Measurements from ENCODE around the gene POU6F2. TPM values are rescaled to one million over a fixed set of nuclear protein-coding genes. Genes with fewer than 3 reads are reported as not detected.
A peak's percentile ranks its signal among the peaks of the same experiment; 100 is the strongest.

The POU6F2 gene
- total RNA-seq: not detected
- polyA plus RNA-seq: not detected

- Mint-ChIP-seq H3K27ac (peak within 1 kb of the TSS in 1 of 7 donors; percentile 11), H3K9me3 (peaks cover 0 to 6% (median 0%) of the 10 kb centered on the region in 8 donors), H3K4me3 (no peak within 1 kb of the TSS), H3K27me3 (peaks cover 20 to 28% of the 10 kb centered on the region in 2 donors), H3K4me1 (no peaks in the 10 kb centered on the region), H3K36me3 (no peaks in the 10 kb centered on the region)
- ChIA-PET POLR2A (ENCODE audit: partially characterized antibody) (no interaction called here), CTCF (ENCODE audit: partially characterized antibody) (no interaction called here)
- Histone ChIP-seq H3K4me3 (ENCODE audit: low read length in 2 of 2) (no peak within 1 kb of the TSS), H3K27ac (ENCODE audit: low read depth, low read length) (no peak within 1 kb of the TSS), H3K27me3 (ENCODE audit: insufficient read depth, low read length) (peaks cover 5% of the 10 kb centered on the region), H3K4me1 (ENCODE audit: insufficient read depth, low read length) (no peaks in the 10 kb centered on the region), H3K9me3 (ENCODE audit: control insufficient read depth in 1 of 2, low read length in 2 of 2) (no peaks in the 10 kb centered on the region), H3K36me3 (ENCODE audit: insufficient read depth, low read length) (no peaks in the 10 kb centered on the region)
- DNase-seq: no peak
- intact Hi-C loops (cut with micrococcal nuclease): no loop called here
Observed at GRCh38 chr7:38977685-38978084, at the start of gene POU6F2. Gene POU6F2, plus strand, starts transcription at chr7:38977909. Its CDS starts 45 bp downstream, at chr7:38977954.

DNA sequence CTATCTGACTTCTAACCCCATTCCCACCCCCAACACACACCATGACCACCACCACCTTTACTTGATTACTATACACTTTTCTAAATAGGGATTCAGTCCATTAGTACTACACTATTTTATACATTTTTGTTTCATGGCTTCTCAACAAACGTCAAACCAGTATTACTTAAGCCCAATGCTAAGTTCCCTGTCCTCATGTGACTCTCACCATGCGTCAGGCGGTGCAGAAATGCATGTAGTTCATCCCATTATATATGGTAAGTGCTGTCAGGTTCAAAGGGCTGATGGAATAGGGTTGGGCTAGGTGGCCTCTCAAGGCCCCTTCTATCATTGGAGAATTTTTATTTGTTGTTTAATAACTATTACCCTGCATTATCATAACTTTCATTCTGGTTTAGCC lies 49.2 kb upstream of the POU6F2 start:
- no peaks in the 10 kb centered on the region for H3K27me3 ChIP-seq (ENCODE audit: insufficient read depth, low read length)
- intact Hi-C loops (cut with micrococcal nuclease): no loop called here
- no peaks in the 10 kb centered on the region for H3K9me3 ChIP-seq (ENCODE audit: control insufficient read depth in 1 of 2, low read length in 2 of 2)
- Mint-ChIP-seq H3K36me3 (no peaks in the 10 kb centered on the region), H3K27me3 (peaks cover 2 to 4% of the 10 kb centered on the region in 2 donors), H3K4me1 (peaks cover 0 to 2% (median 1%) of the 10 kb centered on the region in 4 donors), H3K9me3 (no peaks in the 10 kb centered on the region), H3K27ac (no peak overlapping the region), H3K4me3 (no peak overlapping the region)
- no peak overlapping the region for H3K27ac ChIP-seq (ENCODE audit: low read depth, low read length)
- ChIA-PET CTCF (ENCODE audit: partially characterized antibody) (no interaction called here), POLR2A (ENCODE audit: partially characterized antibody) (no interaction called here)
- no peaks in the 10 kb centered on the region for H3K36me3 ChIP-seq (ENCODE audit: insufficient read depth, low read length)
- H3K4me3 ChIP-seq (ENCODE audit: low read length in 2 of 2): no peak overlapping the region
- no peak for DNase-seq
- H3K4me1 ChIP-seq (ENCODE audit: insufficient read depth, low read length): no peaks in the 10 kb centered on the region

GRCh38 chr7:38929460-38930171 lies 48.1 kb upstream of the POU6F2 start:
- no peaks in the 10 kb centered on the region for H3K9me3 Mint-ChIP-seq
- H3K4me3 ChIP-seq (ENCODE audit: low read length in 2 of 2): no peak overlapping the region
- peaks cover 0 to 2% (median 1%) of the 10 kb centered on the region in 4 donors for H3K4me1 Mint-ChIP-seq
- H3K4me1 ChIP-seq (ENCODE audit: insufficient read depth, low read length): no peaks in the 10 kb centered on the region
- no peaks in the 10 kb centered on the region for H3K36me3 Mint-ChIP-seq
- POLR2A ChIA-PET (ENCODE audit: partially characterized antibody): no interaction called here
- no peaks in the 10 kb centered on the region for H3K9me3 ChIP-seq (ENCODE audit: control insufficient read depth in 1 of 2, low read length in 2 of 2)
- no peak overlapping the region for H3K27ac ChIP-seq (ENCODE audit: low read depth, low read length)
- no peak overlapping the region for H3K4me3 Mint-ChIP-seq
- CTCF ChIA-PET (ENCODE audit: partially characterized antibody): interaction anchor here (0.7 kb wide), 1 partner anchor 9 kb away, joined by 3 read pairs; no protein-coding TSS in a partner anchor
- no peak for DNase-seq
- no peaks in the 10 kb centered on the region for H3K27me3 ChIP-seq (ENCODE audit: insufficient read depth, low read length)
- intact Hi-C loops (cut with micrococcal nuclease): loop anchor here (10.0 kb wide), 1 partner anchor 535 kb away; no protein-coding TSS in a partner anchor
- H3K27me3 Mint-ChIP-seq: peaks cover 2 to 4% of the 10 kb centered on the region in 2 donors
- H3K36me3 ChIP-seq (ENCODE audit: insufficient read depth, low read length): no peaks in the 10 kb centered on the region
- no peak overlapping the region for H3K27ac Mint-ChIP-seq

GRCh38 chr7:38932509-38933168 lies 45.1 kb upstream of the POU6F2 start:
- DNase-seq: peak in 4 of 5 donors; percentile 1 to 18 (median 10)
- no peaks in the 10 kb centered on the region for H3K36me3 Mint-ChIP-seq
- H3K27me3 Mint-ChIP-seq: peaks cover 6% of the 10 kb centered on the region in 2 donors
- no peaks in the 10 kb centered on the region for H3K4me1 ChIP-seq (ENCODE audit: insufficient read depth, low read length)
- H3K4me3 Mint-ChIP-seq: peak overlapping the region in 1 of 8 donors; percentile 11
- intact Hi-C loops (cut with micrococcal nuclease): loop anchor here (10.0 kb wide), 1 partner anchor 532 kb away; no protein-coding TSS in a partner anchor
- H3K27ac Mint-ChIP-seq: no peak overlapping the region
- H3K4me3 ChIP-seq (ENCODE audit: low read length in 2 of 2): no peak overlapping the region
- peaks cover 0 to 2% (median 1%) of the 10 kb centered on the region in 4 donors for H3K4me1 Mint-ChIP-seq
- no peaks in the 10 kb centered on the region for H3K27me3 ChIP-seq (ENCODE audit: insufficient read depth, low read length)
- CTCF ChIA-PET (ENCODE audit: partially characterized antibody): interaction anchor here (0.6 to 1.6 kb wide), 6 partner anchors 13 to 721 kb away, joined by 3 to 6 read pairs (median 4); partner anchors contain the start of gene VPS41
- H3K36me3 ChIP-seq (ENCODE audit: insufficient read depth, low read length): no peaks in the 10 kb centered on the region
- no peak overlapping the region for H3K27ac ChIP-seq (ENCODE audit: low read depth, low read length)
- no peaks in the 10 kb centered on the region for H3K9me3 ChIP-seq (ENCODE audit: control insufficient read depth in 1 of 2, low read length in 2 of 2)
- POLR2A ChIA-PET (ENCODE audit: partially characterized antibody): no interaction called here
- H3K9me3 Mint-ChIP-seq: no peaks in the 10 kb centered on the region

DNA sequence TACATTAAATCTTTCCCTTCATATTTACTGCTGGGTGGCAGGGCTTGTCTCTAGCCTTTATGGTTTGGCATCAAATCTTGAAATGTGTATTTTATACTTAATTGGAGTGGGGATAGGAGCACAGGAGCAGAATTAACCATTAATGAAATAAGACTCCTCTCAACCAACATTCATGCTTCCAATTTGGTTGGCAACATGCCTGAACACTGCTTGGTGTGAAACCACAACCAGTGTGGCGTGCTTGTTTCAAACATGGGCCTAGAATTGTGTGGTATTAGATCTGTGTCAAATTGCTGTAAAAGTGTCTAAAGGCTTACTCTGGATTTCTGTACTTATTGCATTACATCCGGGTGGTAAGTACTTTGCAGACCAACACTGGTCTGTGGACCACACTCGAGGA lies 43.7 kb upstream of the POU6F2 start:
- H3K27me3 Mint-ChIP-seq: peaks cover 4 to 5% of the 10 kb centered on the region in 2 donors
- no peak overlapping the region for H3K4me3 Mint-ChIP-seq
- Histone ChIP-seq H3K9me3 (ENCODE audit: control insufficient read depth in 1 of 2, low read length in 2 of 2) (no peaks in the 10 kb centered on the region), H3K4me3 (ENCODE audit: low read length in 2 of 2) (no peak overlapping the region), H3K4me1 (ENCODE audit: insufficient read depth, low read length) (no peaks in the 10 kb centered on the region), H3K27ac (ENCODE audit: low read depth, low read length) (no peak overlapping the region), H3K27me3 (ENCODE audit: insufficient read depth, low read length) (no peaks in the 10 kb centered on the region), H3K36me3 (ENCODE audit: insufficient read depth, low read length) (no peaks in the 10 kb centered on the region)
- CTCF ChIA-PET (ENCODE audit: partially characterized antibody): interaction anchor here (1.2 kb wide), 1 partner anchor 25 kb away, joined by 4 read pairs; the partner anchor contains the start of gene VPS41
- H3K4me1 Mint-ChIP-seq: peaks cover 0 to 2% (median 1%) of the 10 kb centered on the region in 4 donors
- intact Hi-C loops (cut with micrococcal nuclease): loop anchor here (10.0 kb wide), 1 partner anchor 531 kb away; no protein-coding TSS in a partner anchor
- no peaks in the 10 kb centered on the region for H3K9me3 Mint-ChIP-seq
- H3K27ac Mint-ChIP-seq: no peak overlapping the region
- POLR2A ChIA-PET (ENCODE audit: partially characterized antibody): no interaction called here
- H3K36me3 Mint-ChIP-seq: no peaks in the 10 kb centered on the region
- DNase-seq: no peak

GRCh38 chr7:38934536-38934935 lies 43.2 kb upstream of the POU6F2 start:
- Mint-ChIP-seq H3K9me3 (no peaks in the 10 kb centered on the region), H3K4me1 (peaks cover 0 to 2% (median 1%) of the 10 kb centered on the region in 4 donors), H3K4me3 (no peak overlapping the region), H3K27me3 (peaks cover 5% of the 10 kb centered on the region in 2 donors), H3K36me3 (no peaks in the 10 kb centered on the region), H3K27ac (no peak overlapping the region)
- Histone ChIP-seq H3K27ac (ENCODE audit: low read depth, low read length) (no peak overlapping the region), H3K36me3 (ENCODE audit: insufficient read depth, low read length) (no peaks in the 10 kb centered on the region), H3K4me1 (ENCODE audit: insufficient read depth, low read length) (no peaks in the 10 kb centered on the region), H3K27me3 (ENCODE audit: insufficient read depth, low read length) (no peaks in the 10 kb centered on the region), H3K9me3 (ENCODE audit: control insufficient read depth in 1 of 2, low read length in 2 of 2) (no peaks in the 10 kb centered on the region), H3K4me3 (ENCODE audit: low read length in 2 of 2) (no peak overlapping the region)
- no peak for DNase-seq
- POLR2A ChIA-PET (ENCODE audit: partially characterized antibody): no interaction called here
- CTCF ChIA-PET (ENCODE audit: partially characterized antibody): no interaction called here
- intact Hi-C loops (cut with micrococcal nuclease): loop anchor here (10.0 kb wide), 1 partner anchor 530 kb away; no protein-coding TSS in a partner anchor

GRCh38 chr7:38936641-38937040 lies 41.1 kb upstream of the POU6F2 start:
- H3K36me3 Mint-ChIP-seq: no peaks in the 10 kb centered on the region
- no peak overlapping the region for H3K4me3 Mint-ChIP-seq
- H3K9me3 Mint-ChIP-seq: no peaks in the 10 kb centered on the region
- DNase-seq: no peak
- H3K4me1 Mint-ChIP-seq: peaks cover 0 to 2% (median 1%) of the 10 kb centered on the region in 4 donors
- no peaks in the 10 kb centered on the region for H3K9me3 ChIP-seq (ENCODE audit: control insufficient read depth in 1 of 2, low read length in 2 of 2)
- no peak overlapping the region for H3K27ac ChIP-seq (ENCODE audit: low read depth, low read length)
- no peak overlapping the region for H3K27ac Mint-ChIP-seq
- H3K4me3 ChIP-seq (ENCODE audit: low read length in 2 of 2): no peak overlapping the region
- H3K27me3 ChIP-seq (ENCODE audit: insufficient read depth, low read length): no peaks in the 10 kb centered on the region
- POLR2A ChIA-PET (ENCODE audit: partially characterized antibody): no interaction called here
- CTCF ChIA-PET (ENCODE audit: partially characterized antibody): no interaction called here
- H3K27me3 Mint-ChIP-seq: peaks cover 10 to 12% of the 10 kb centered on the region in 2 donors
- no peaks in the 10 kb centered on the region for H3K36me3 ChIP-seq (ENCODE audit: insufficient read depth, low read length)
- intact Hi-C loops (cut with micrococcal nuclease): loop anchor here (10.0 kb wide), 1 partner anchor 528 kb away; no protein-coding TSS in a partner anchor
- H3K4me1 ChIP-seq (ENCODE audit: insufficient read depth, low read length): no peaks in the 10 kb centered on the region

Measured in CD4-positive, alpha-beta memory T cell (primary cell).